Measurements from ENCODE around the gene NELFB. TPM values are rescaled to one million over a fixed set of nuclear protein-coding genes. Genes with fewer than 3 reads are reported as not detected.

NELFB gene
- total and polyA plus RNA-seq, 2 donors (not counting 1 experiment from before 2014, with no cell fraction given): 53.7 to 55.8 TPM

GRCh38 chr9:137216188-137216965, 38.8 kb upstream of the NELFB start:
- Histone ChIP-seq H3K79me2 (ENCODE audit: control insufficient read depth, insufficient read depth, low read length) (peaks cover 3% of the 10 kb centered on the region), H3K27ac (ENCODE audit: low read length in 2 of 2) (no peak overlapping the region), H3K9ac (ENCODE audit: low read length) (no peak overlapping the region), H3K4me2 (replicated peaks; ENCODE audit: low read depth, low read length, poor library complexity, severe bottlenecking) (no peak overlapping the region), H3K4me3 (ENCODE audit: control extremely low read depth in 1 of 5, extremely low read depth in 1 of 5, insufficient read depth in 1 of 5, low read depth in 2 of 5, low read length in 4 of 5) (no peak overlapping the region), H3K36me3 (replicated peaks in 1 of 2; ENCODE audit: control extremely low read depth in 1 of 2, control insufficient read depth in 1 of 2, extremely low read depth in 1 of 2, insufficient read depth in 2 of 2, low read length in 1 of 2) (no peaks in the 10 kb centered on the region), H3K27me3 (replicated peaks in 1 of 4; ENCODE audit: control extremely low read depth in 1 of 4, control insufficient read depth in 3 of 4, insufficient read depth in 4 of 4, low read length in 3 of 4) (no peaks in the 10 kb centered on the region), H4K20me1 (ENCODE audit: control insufficient read depth, insufficient read depth, low read length, poor library complexity, severe bottlenecking) (no peaks in the 10 kb centered on the region), H3K4me1 (ENCODE audit: control insufficient read depth in 2 of 2, insufficient read depth in 2 of 2, low read length in 2 of 2) (no peaks in the 10 kb centered on the region), H2AFZ (ENCODE audit: insufficient read depth, low read depth, low read length, poor library complexity, severe bottlenecking) (no peak overlapping the region), H3K9me3 (ENCODE audit: control extremely low read depth in 1 of 3, control insufficient read depth in 2 of 3, insufficient read depth in 1 of 3, low read length in 2 of 3) (no peaks in the 10 kb centered on the region)
- no peaks in the 10 kb centered on the region for H3K27me3 Mint-ChIP-seq
- no peak for ATAC-seq (ENCODE audit: low read depth)
- H3K27ac Mint-ChIP-seq: no peak overlapping the region
- no peaks in the 10 kb centered on the region for H3K9me3 Mint-ChIP-seq (ENCODE audit: insufficient read depth)
- no peak for TF ChIP-seq CTCF (IDR thresholded peaks at IDR 0.05)
- TF ChIP-seq EZH2 (IDR thresholded peaks at IDR 0.05; ENCODE audit: borderline replicate concordance, insufficient read depth, low read depth, low read length, poor library complexity, severe bottlenecking): no peak
- 99% methylated on average over 29 of the region's 30 CpGs for WGBS (ENCODE audit: insufficient coverage)
- H3K4me1 Mint-ChIP-seq: peaks cover 2% of the 10 kb centered on the region
- intact Hi-C loops (cut with micrococcal nuclease): no loop called here
- ChIA-PET CTCF (no interaction called here), POLR2A (no interaction called here)
- no peak for DNase-seq
- H3K4me3 Mint-ChIP-seq: no peak overlapping the region

All from B cell (primary cell).